Lower leg skin (tissue), 4 donors: Measurements from ENCODE around the gene DTNB. TPM values are rescaled to one million over a fixed set of nuclear protein-coding genes. Genes with fewer than 3 reads are reported as not detected.
"Not testable (repeated sequence)": the region's sequence is repeated elsewhere in the genome, so short reads cannot be mapped to it uniquely, and the experiment has no call there.

Experiments used
- DNase-seq, 2 donors: peaks; one replicate each; pipeline ENCODE4 v3.0.0-alpha.2; 2019; ENCODE audit warnings: low spot score in 2 of 2
- H3K4me3 ChIP-seq: fragments of 200-600 bp; sonication (generic); 2 replicates; pipeline ENCODE4 v1.5.1; 2017; ENCODE audit warnings: mild to moderate bottlenecking, low read depth; ENCODE audit not compliant: poor library complexity, severe bottlenecking
- POLR2A ChIP-seq, 2 donors: fragments of 450-650 bp; IDR thresholded peaks; one replicate each; pipeline ENCODE4 v1.6.1; 2016 to 2017; ENCODE audit warnings: antibody characterized with exemption in 2 of 2, mild to moderate bottlenecking in 1 of 2, moderate library complexity in 1 of 2
- WGBS, 2 donors: methylation state at CpG; one replicate each; pipeline ENCODE4 v1.1.5; 2018; 5-methylcytosine and 5-hydroxymethylcytosine counted together
- intact Hi-C: fragments of 100-400 bp; cut with DNase I; formaldehyde crosslinking; loops from one replicate; pipeline ENCODE4 v1.15.0; 2023; ENCODE audit warnings: low total_unique reads
- total RNA-seq, 4 donors: library from RNA; depleted of rRNA; stranded (reverse); fragments of >200 nt; gene quantifications; one replicate each; pipeline ENCODE4 v1.1.0, GENCODE V29; 2016
- TF ChIP-seq, protein P1 (sequence below), 3 donors: fragments of 450-650 bp; IDR thresholded peaks; one replicate each; pipeline ENCODE4 v1.5.1; 2016; ENCODE audit warnings: antibody characterized with exemption in 3 of 3, mild to moderate bottlenecking in 3 of 3, moderate library complexity in 2 of 3

The DTNB gene
- total RNA-seq, 4 donors from 2014 or later: 8.8 to 15.2 (median 12.7) TPM

DNA sequence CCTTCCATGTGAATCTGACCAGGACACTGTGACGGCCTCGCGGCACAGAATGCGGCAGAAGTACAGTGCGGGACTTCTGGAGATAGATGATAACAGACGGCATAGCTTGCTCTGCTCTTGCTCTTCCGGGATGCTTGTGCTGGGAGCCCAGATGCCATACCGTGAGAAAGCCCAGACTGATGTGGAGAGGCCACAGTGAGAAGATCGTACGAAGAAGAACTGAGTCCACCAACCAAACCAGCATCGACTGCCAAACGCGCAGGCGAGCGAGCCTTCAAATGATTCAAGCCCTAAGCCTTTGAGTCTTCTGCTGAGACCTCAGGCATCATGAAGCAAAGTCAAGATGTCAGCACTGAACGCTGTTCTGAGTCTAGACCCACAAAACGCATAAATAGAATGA, 33.7 kb downstream of the DTNB start:
- DNase-seq: no peak
- intact Hi-C loops: no loop called here
- no peak overlapping the region for H3K4me3 ChIP-seq
- WGBS, 2 donors: 96 to 97% methylated on average over 17 of the region's 17 CpGs
- TF ChIP-seq POLR2A (IDR thresholded peaks at IDR 0.05): no peak
- TF ChIP-seq, protein P1, sequence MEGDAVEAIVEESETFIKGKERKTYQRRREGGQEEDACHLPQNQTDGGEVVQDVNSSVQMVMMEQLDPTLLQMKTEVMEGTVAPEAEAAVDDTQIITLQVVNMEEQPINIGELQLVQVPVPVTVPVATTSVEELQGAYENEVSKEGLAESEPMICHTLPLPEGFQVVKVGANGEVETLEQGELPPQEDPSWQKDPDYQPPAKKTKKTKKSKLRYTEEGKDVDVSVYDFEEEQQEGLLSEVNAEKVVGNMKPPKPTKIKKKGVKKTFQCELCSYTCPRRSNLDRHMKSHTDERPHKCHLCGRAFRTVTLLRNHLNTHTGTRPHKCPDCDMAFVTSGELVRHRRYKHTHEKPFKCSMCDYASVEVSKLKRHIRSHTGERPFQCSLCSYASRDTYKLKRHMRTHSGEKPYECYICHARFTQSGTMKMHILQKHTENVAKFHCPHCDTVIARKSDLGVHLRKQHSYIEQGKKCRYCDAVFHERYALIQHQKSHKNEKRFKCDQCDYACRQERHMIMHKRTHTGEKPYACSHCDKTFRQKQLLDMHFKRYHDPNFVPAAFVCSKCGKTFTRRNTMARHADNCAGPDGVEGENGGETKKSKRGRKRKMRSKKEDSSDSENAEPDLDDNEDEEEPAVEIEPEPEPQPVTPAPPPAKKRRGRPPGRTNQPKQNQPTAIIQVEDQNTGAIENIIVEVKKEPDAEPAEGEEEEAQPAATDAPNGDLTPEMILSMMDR (IDR thresholded peaks at IDR 0.05): no peak

DNA sequence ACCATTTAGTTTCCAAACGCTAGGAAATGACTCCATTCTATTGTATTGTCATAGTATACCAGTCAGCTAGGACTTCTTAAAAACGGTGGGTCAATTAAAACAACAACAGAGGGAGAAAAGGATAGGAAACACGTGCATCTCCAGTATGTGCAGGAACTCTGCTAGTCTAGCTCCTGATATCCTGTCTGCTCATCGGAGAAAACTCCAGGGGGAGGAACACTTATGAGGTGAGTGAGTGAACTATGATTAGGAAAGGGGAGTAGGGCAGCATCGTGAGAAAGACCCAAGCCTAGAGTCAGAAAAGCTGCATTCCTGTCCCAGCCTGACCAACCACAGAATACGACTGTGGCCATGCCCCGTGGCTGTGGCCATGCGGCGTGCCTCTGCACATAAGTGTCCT, 34.2 kb downstream of the DTNB start:
- TF ChIP-seq, protein P1 (IDR thresholded peaks at IDR 0.05): no peak
- no peak for TF ChIP-seq POLR2A (IDR thresholded peaks at IDR 0.05)
- 78 to 81% methylated on average over 8 to 9 of the region's 9 CpGs for WGBS, 2 donors
- intact Hi-C loops: no loop called here

GRCh38 chr2:25635797-25636196, 37.6 kb downstream of the DTNB start:
- DNase-seq: no peak
- TF ChIP-seq, protein P1 (IDR thresholded peaks at IDR 0.05): no peak
- no peak for TF ChIP-seq POLR2A (IDR thresholded peaks at IDR 0.05)
- H3K4me3 ChIP-seq: no peak overlapping the region
- intact Hi-C loops: no loop called here
- 95 to 97% methylated on average over 1 of the region's 1 CpG for WGBS, 2 donors

More for the DNA sequence above, 34.2 kb downstream of the DTNB start:
- H3K4me3 ChIP-seq: no peak overlapping the region
- DNase-seq: no peak

GRCh38 chr2:25633801-25634200, 39.6 kb downstream of the DTNB start:
- H3K4me3 ChIP-seq, intact Hi-C loops, DNase-seq: not testable (repeated sequence)
- WGBS, 2 donors: 82 to 91% methylated on average over 19 to 24 of the region's 34 CpGs

GRCh38 chr2:25632396-25632795, 41.0 kb downstream of the DTNB start:
- intact Hi-C loops: no loop called here
- no peak overlapping the region for H3K4me3 ChIP-seq
- 81 to 93% methylated on average over 2 of the region's 2 CpGs for WGBS, 2 donors
- DNase-seq: no peak
- TF ChIP-seq, protein P1 (IDR thresholded peaks at IDR 0.05): no peak
- TF ChIP-seq POLR2A (IDR thresholded peaks at IDR 0.05): no peak

- H3K4me3 ChIP-seq: no peak overlapping the region
- WGBS, 2 donors: 92 to 96% methylated on average over 2 of the region's 2 CpGs
- no peak for TF ChIP-seq POLR2A (IDR thresholded peaks at IDR 0.05)
- TF ChIP-seq, protein P1 (IDR thresholded peaks at IDR 0.05): no peak
- no peak for DNase-seq
- intact Hi-C loops: no loop called here
These were observed 48.7 kb downstream of the DTNB start for GRCh38 chr2:25624635-25625034.
